ENCODE measurements around the gene IL17RA.
"Not testable (repeated sequence)": the region's sequence is repeated elsewhere in the genome, so short reads cannot be mapped to it uniquely, and the experiment has no call there.

The IL17RA gene, protein sequence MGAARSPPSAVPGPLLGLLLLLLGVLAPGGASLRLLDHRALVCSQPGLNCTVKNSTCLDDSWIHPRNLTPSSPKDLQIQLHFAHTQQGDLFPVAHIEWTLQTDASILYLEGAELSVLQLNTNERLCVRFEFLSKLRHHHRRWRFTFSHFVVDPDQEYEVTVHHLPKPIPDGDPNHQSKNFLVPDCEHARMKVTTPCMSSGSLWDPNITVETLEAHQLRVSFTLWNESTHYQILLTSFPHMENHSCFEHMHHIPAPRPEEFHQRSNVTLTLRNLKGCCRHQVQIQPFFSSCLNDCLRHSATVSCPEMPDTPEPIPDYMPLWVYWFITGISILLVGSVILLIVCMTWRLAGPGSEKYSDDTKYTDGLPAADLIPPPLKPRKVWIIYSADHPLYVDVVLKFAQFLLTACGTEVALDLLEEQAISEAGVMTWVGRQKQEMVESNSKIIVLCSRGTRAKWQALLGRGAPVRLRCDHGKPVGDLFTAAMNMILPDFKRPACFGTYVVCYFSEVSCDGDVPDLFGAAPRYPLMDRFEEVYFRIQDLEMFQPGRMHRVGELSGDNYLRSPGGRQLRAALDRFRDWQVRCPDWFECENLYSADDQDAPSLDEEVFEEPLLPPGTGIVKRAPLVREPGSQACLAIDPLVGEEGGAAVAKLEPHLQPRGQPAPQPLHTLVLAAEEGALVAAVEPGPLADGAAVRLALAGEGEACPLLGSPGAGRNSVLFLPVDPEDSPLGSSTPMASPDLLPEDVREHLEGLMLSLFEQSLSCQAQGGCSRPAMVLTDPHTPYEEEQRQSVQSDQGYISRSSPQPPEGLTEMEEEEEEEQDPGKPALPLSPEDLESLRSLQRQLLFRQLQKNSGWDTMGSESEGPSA

GRCh38 chr22:17084554-17085276, at the start of gene IL17RA:
Gene IL17RA (plus strand): TSS chr22:17085000. CDS start chr22:17085092, 92 bp downstream.
- peak; percentile 75 for DNase-seq

DNA sequence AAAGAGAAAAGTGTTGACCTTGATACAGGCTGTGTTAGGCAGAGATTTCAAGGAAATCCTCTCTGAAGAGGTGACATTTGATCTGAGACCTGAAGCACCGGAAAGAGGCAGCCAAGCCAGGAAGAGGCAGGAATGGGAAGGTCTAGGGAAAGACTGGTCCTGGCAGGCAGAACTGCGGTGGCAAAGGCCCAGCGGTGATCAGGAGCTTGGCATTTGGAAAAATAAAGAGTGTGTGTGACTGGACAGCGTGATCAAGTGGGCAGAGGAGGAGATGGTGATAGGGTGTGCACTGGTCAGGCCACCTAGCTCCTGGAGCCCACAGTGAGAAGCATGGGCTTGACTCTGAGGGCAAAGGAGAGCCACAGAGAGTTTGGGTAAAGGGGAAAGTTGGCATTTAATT, 49.6 kb upstream of the IL17RA start:
- no peak for DNase-seq

GRCh38 chr22:17035976-17036841, 48.6 kb upstream of the IL17RA start:
- not testable (repeated sequence) for DNase-seq

GRCh38 chr22:17036842-17037711, 47.7 kb upstream of the IL17RA start:
- DNase-seq, result not testable (repeated sequence)

DNA sequence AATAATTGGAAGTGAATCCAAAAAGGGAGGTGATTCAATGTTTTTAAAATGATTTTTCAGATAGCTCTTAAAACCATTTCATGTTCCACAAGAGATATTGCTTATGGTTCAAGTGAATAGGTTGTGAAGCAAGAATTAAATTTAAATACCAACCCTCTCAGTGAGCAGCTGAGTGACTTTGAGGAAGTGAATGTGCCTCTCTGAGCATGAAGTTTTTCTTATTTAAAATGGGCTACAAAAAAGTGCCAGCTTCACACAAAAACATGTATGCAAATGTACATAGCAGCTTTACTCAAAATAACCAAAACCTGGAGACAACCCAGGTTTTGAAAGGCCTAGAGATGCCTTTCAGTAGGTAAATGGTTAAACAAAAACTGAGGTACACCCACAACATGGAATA, 41.3 kb upstream of the IL17RA start:
- DNase-seq, result no peak

DNA sequence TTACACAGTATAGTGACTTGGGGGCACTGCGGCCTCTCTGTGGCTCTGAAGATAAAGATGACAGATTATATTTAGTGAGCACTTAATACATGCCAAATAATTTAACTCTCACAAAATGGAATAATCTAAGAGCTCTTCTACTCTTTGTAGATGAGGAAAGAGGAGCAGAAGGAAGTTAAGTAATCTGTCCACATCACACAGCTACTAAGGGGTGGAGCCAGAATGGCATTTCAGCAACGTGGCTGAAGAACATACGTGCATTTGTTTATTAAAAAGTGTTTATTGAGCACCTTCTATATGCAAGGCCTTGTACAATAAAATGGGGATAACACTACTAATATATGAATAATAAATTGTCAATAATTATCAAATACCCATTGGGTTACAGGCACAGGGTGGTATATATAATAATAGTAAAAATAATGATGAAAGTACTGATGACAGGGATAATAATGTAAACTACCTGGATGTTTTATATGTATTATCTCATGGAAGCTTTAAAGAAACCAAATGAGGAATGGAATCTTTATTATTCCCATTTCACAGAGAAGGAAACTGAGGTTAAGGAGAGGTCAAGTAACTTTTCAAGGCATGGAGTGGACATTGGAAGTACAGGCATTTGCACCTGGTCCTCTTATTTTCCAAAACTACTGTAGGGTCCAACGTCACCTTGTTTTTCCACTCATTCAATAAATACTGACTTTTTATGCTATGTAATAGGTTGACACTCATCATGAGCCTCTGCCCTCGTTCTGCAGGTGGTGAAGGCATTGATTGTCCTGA, 38.0 kb upstream of the IL17RA start:
- no peak for DNase-seq

DNA sequence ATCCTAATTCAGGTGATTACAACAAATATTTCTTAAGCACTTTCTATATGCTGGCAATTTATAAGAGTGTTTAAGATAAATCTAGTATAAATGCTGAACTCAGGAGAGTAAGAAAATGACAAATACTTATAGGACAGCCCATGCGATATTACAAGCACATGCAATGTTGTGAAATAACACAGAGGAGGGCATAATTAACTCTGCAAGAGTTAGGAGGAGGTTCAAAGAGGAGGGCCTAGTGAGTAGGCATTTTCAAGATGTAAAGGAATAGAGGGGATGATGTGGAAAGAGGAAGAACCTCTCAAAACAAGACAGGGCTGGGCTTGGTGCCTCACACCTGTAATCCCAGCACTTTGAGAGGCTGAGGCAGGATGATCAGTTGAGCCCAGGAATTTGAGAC, 37.1 kb upstream of the IL17RA start:
- no peak for DNase-seq

DNA sequence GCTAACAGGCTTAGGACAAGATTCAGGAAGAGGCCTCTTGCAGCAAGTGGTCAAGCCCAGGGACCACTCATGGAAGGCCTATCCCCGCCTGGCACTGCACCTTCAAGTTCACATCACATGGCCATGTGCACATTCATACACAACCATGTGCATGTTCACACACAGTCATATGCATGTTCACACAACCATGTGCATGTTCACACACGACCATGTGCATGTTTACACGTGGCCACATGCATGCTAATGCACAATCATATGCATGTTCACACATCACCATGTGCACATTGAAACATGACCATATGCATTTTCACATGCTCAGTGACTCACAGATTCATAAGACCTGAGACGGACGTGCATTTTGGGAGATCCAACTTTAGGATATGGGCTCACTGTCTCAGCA, 28.7 kb upstream of the IL17RA start:
- DNase-seq, result no peak

DNA sequence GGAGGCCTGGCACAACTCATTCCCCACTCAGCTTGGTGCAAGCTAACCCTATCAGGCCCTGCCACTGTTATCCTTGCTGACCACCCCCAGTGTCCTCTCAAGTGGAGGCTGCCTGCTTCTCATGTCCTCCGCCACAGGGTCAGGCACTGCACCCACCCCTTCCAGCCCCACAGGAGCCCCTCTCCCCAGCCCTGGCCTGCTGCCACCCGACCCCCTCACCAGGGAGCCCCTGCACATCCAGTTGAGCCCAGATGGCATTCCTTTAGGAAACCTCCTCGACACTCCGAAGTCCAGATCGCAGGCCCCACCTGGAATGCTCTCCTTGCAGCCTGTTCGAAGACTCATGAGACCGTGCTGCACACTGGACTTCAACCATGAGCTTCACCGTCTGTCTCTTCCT, 28.0 kb upstream of the IL17RA start:
- DNase-seq, result no peak

DNA sequence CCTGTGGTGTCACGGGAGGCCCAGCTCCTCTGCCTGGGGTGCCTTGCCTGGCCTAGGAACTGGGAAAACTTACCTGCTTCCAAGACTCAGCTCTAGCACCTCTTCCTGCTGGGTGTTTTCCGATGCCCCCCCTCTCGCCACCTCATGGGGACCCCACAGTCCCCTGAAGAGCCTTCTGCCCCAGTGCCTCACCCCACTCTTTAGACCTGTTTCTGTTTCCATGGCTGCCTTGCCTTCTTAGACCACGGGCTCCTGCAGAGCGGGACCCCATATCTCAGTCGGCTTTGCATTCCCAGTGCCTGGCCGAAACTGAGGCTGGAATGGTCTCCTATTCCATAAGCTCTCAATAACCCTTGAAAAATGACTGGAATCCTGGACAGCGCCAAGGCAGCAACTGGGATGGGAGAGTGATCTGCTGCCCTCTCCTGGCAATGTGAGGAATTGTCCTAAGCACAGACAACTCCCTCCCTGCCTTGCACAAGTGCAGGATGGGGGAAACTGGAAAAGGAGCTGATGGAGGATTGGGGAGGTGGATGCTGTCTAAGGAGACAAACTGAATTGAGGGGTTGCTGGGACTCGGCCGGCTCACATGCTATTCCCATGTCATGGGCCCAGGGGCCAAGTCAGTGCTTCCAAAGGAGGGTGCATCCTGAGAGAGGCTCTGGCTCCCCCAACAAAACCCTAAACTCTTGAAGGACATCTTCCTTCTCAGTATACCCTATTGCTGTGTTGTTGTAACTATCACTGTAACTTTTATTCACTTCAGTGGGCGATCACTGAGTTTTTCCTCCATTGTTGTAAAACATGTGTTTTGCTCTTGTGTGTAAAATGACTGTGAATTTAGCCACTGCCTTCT, 26.6 kb upstream of the IL17RA start:
- no peak for DNase-seq

DNA sequence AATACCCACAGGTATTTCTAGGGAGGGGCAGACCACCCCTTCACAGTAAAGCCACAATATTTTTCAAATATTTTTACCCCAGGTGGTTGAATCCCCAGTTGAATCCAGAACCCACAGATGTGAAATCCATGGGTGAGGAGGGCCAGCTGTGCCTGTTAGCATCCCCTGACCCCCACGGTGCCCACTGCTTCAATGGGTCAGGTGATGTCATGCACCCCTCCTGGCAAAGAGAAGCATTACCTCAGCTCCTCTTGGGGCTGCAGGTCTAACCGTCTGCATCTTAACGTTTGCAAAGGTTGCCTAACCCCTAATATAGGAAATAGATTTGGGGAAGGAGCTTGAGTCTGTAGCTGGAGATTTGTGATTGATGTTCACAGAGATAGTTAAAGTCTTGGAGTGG, 24.7 kb upstream of the IL17RA start:
- DNase-seq, result no peak

DNA sequence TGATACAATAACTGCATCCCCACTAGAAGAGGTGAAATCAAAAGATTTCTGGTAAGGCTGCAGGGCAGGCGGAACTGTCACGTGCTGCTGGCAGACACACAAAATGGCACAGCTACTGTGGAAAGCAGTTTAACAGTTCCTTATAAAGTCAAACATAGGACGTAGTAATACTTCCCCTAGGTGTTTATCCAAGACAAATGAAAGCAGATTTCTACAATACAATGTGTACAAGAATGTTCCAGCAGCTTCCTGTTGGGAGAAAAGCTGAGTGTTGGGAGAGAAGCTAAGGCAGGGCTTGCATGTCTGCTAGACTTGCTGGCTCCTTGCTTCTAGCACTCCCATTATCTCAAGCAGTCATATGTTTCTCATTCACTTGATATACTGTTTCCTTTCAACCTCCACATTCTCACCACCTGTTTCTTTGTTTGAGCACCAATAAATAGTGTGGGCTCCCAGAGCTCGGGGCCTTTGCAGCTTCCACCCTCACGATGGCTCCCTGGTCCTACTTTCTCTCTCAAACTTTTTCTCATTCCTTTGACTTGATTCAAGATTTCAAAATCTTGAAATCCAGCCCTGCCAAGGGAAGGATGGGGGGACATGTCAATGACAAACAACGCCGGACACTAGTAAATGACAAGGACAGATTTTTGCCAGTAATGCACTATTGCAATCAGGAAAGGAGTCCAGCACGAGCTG, 21.2 kb upstream of the IL17RA start:
- DNase-seq, result no peak

- no peak for DNase-seq
These were observed 20.2 kb upstream of the IL17RA start for GRCh38 chr22:17064498-17065100.

DNA sequence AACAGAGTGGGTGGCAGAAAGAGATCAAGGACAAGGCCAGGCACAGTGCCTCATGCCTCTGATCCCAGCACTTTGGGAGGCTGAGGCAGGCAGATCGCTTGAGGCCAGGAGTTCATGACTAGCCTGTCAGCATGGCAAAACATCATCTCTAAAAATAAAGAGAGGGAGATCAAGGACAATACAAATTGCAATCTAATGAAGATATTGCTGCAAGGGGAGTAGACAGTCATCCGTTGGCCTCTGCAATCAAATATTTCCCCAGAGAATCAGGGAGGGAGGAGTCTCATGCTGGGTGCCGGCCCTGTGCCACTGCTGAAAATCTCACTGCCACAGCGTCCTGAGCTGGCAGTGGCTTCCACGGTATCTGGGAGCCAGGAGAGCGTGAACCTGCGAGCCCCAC, 19.4 kb upstream of the IL17RA start:
- no peak for DNase-seq

- no peak for DNase-seq
These were observed 11.9 kb upstream of the IL17RA start for GRCh38 chr22:17072877-17073276.

- DNase-seq, result no peak
These were observed 10.2 kb upstream of the IL17RA start for GRCh38 chr22:17074648-17075002.

DNA sequence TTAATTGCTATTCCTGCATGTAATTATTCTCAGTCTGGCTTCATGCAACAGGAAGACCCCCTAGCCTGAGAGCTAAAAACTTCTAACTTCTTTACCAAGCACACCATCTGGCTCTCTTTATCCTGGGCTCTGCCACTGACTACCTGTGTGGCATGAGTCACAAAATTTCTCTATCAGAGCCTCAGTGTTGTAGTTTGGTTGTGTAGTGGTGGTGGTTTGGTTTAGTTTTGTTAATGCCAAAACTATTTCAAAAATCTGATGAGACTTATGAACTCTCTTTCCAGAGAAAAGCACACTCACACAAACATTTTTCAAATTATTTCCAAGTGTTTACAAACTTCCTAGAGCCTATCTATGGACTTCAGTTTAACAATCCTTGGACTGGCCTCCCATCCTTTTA, 7.5 kb upstream of the IL17RA start:
- DNase-seq, result no peak

- no peak for DNase-seq
These were observed 5.2 kb upstream of the IL17RA start for GRCh38 chr22:17079572-17079971.

- DNase-seq, result no peak
These were observed 1.5 kb upstream of the IL17RA start for GRCh38 chr22:17083255-17083654.

Measured in NK-92 treated with Interleukin-12 subunit alpha and Interleukin-12 subunit beta, amount 100 ng/mL, for 24 hours (cell line).